Body of pancreas (tissue), 4 donors: Measurements from ENCODE around the gene CYSLTR1. TPM values are rescaled to one million over a fixed set of nuclear protein-coding genes. Genes with fewer than 3 reads are reported as not detected.

Experiments
- ATAC-seq: fragments of 150-250 bp; one replicate; pipeline ENCODE4 v1.9.1; 2016
- DNase-seq, 4 donors: peaks; one replicate each; pipeline ENCODE4 v3.0.0-alpha.2; 2019
- H3K27ac ChIP-seq, 4 donors: fragments of 200-600 bp; sonication (generic); 1 replicate in 3 of 4; 2 replicates in 1 of 4; pipeline versions ENCODE4 v1.5.1 to v1.6.1; 2016 to 2019; ENCODE audit warnings: mild to moderate bottlenecking in 1 of 4, mixed read lengths in 1 of 4, moderate library complexity in 1 of 4
- H3K27me3 ChIP-seq, 2 donors: fragments of 200-600 bp; sonication (generic); one replicate each; pipeline ENCODE4 v1.6.0; 2016; ENCODE audit warnings: mild to moderate bottlenecking in 1 of 2
- H3K36me3 ChIP-seq, 2 donors: fragments of 200-600 bp; sonication (generic); replicated peaks in 1 of 2; 2 replicates each; pipeline ENCODE4 v1.5.1; 2016; ENCODE audit warnings: low read depth in 2 of 2; ENCODE audit not compliant: insufficient read depth in 1 of 2
- H3K4me1 ChIP-seq: fragments of 200-600 bp; sonication (generic); one replicate; pipeline ENCODE4 v1.6.0; 2016
- H3K4me3 ChIP-seq, 2 donors: fragments of 200-600 bp; sonication (generic); 1 replicate in 1 of 2; 2 replicates in 1 of 2; pipeline ENCODE4 v1.5.1; 2016 to 2019
- H3K9me3 ChIP-seq, 3 donors: fragments of 200-600 bp; sonication (generic); 1 replicate in 2 of 3; 2 replicates in 1 of 3; pipeline ENCODE4 v1.5.1; 2016
- POLR2A ChIP-seq, 3 donors: fragments of 450-650 bp; IDR thresholded peaks; one replicate each; pipeline ENCODE4 v1.6.1; 2016; ENCODE audit warnings: antibody characterized with exemption in 3 of 3, mild to moderate bottlenecking in 2 of 3
- WGBS, 2 donors: methylation state at CpG; one replicate each; pipeline ENCODE4 v1.1.5; 2017; 5-methylcytosine and 5-hydroxymethylcytosine counted together
- intact Hi-C: fragments of 100-400 bp; cut with DNase I; formaldehyde crosslinking; loops from one replicate; pipeline ENCODE4 v1.15.1; 2023
- total RNA-seq, 2 donors: library from RNA; depleted of rRNA; stranded (reverse); fragments of >200 nt; gene quantifications; one replicate each; pipeline ENCODE4 v1.1.0, GENCODE V29; 2016
- TF ChIP-seq, protein P1 (sequence below), 7 experiments: fragments of 450-650 bp in 4 of 7; fragments of 200-600 bp in 3 of 7; sonication (generic) in 3 of 7; IDR thresholded peaks; one replicate each; pipeline ENCODE4 v1.5.1; 2016 to 2019; ENCODE audit warnings: antibody characterized with exemption in 7 of 7

The CYSLTR1 gene, protein sequence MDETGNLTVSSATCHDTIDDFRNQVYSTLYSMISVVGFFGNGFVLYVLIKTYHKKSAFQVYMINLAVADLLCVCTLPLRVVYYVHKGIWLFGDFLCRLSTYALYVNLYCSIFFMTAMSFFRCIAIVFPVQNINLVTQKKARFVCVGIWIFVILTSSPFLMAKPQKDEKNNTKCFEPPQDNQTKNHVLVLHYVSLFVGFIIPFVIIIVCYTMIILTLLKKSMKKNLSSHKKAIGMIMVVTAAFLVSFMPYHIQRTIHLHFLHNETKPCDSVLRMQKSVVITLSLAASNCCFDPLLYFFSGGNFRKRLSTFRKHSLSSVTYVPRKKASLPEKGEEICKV
- total RNA-seq, result 1 to 10 TPM in 1 of 2 donors, under 1 TPM in 1; 0.78 to 4.9 TPM

DNA sequence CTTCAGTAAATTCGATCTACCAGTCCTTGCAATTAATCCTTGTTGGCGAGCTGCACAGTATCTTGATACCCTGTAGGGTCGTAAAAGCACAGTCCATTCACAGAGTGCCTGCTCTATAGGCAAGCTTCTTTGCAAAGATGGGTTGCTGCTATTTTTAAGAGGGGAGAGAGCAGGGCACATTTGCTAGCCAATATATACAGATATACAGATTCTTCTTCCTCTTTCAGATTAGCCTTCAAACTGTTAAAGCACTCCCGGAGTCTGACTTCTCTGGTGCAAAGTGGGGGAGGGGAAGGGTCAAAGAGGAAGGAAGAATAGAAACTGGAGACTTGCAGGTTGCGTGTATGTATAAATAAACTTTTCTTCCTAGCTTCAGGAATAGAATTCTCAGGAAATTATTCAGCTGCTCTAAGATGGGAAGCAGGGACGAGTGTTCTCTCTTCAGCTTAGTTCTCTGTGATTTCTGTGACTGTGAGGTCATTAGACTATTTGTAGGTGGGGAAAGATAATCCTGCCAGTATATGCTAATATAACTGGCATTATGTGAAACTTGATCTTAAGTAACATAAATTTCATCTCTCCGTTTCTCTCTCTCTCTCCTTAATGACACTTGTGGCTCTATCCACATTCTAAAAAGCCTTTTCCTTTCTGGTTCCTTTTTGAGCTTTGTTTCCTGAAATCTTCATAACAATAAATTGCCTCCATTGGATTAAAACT is at the start of gene CYSLTR1:
TSS of gene CYSLTR1 (minus strand) at position 242 of the 717 bp plus-strand sequence. CDS start 53,865 bp downstream, outside the sequence.
- H3K4me1 ChIP-seq, result no peaks in the 10 kb centered on the region
- H3K4me3 ChIP-seq, result no peak within 1 kb of the TSS
- TF ChIP-seq POLR2A (IDR thresholded peaks at IDR 0.05), result no peak
- TF ChIP-seq, protein P1, sequence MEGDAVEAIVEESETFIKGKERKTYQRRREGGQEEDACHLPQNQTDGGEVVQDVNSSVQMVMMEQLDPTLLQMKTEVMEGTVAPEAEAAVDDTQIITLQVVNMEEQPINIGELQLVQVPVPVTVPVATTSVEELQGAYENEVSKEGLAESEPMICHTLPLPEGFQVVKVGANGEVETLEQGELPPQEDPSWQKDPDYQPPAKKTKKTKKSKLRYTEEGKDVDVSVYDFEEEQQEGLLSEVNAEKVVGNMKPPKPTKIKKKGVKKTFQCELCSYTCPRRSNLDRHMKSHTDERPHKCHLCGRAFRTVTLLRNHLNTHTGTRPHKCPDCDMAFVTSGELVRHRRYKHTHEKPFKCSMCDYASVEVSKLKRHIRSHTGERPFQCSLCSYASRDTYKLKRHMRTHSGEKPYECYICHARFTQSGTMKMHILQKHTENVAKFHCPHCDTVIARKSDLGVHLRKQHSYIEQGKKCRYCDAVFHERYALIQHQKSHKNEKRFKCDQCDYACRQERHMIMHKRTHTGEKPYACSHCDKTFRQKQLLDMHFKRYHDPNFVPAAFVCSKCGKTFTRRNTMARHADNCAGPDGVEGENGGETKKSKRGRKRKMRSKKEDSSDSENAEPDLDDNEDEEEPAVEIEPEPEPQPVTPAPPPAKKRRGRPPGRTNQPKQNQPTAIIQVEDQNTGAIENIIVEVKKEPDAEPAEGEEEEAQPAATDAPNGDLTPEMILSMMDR (IDR thresholded peaks at IDR 0.05), result no peak
- no peak within 1 kb of the TSS for H3K27ac ChIP-seq
- WGBS, 2 donors, result 14 to 24% methylated on average over 7 of the region's 7 CpGs
- intact Hi-C loops, result no loop called here
- DNase-seq, result peak in 1 of 4 donors; percentile 5
- ATAC-seq, result no peak
- no peaks in the 10 kb centered on the region for H3K36me3 ChIP-seq
- no peaks in the 10 kb centered on the region for H3K27me3 ChIP-seq
- H3K9me3 ChIP-seq, result no peaks in the 10 kb centered on the region

DNA sequence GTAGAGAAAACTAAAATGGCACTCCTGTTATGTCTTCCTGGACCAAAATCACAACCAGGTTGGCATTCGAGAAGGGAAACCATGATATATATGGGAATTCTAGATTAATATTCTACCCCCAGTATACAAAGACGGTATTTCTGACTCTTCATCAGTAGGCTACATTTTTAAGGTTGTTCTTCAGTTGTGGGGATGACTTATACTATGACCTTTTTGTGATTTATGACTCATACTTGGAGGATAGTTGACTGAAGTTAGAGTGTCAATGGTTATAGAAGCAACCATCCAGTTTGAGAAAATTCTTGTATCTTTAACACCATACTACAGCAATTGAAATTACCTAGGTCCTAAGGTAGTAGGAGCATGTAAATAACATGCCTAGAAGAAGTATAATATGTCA is 49.8 kb upstream of the CYSLTR1 start:
- no peak overlapping the region for H3K4me3 ChIP-seq
- H3K27ac ChIP-seq, result no peak overlapping the region
- ATAC-seq, result no peak
- no peak for TF ChIP-seq POLR2A (IDR thresholded peaks at IDR 0.05)
- TF ChIP-seq, protein P1 (IDR thresholded peaks at IDR 0.05), result no peak
- H3K9me3 ChIP-seq, result no peaks in the 10 kb centered on the region
- H3K36me3 ChIP-seq, result no peaks in the 10 kb centered on the region
- DNase-seq, result no peak
- H3K27me3 ChIP-seq, result no peaks in the 10 kb centered on the region
- intact Hi-C loops, result no loop called here
- no peaks in the 10 kb centered on the region for H3K4me1 ChIP-seq
- 47 to 63% methylated on average over 2 of the region's 2 CpGs for WGBS, 2 donors

DNA sequence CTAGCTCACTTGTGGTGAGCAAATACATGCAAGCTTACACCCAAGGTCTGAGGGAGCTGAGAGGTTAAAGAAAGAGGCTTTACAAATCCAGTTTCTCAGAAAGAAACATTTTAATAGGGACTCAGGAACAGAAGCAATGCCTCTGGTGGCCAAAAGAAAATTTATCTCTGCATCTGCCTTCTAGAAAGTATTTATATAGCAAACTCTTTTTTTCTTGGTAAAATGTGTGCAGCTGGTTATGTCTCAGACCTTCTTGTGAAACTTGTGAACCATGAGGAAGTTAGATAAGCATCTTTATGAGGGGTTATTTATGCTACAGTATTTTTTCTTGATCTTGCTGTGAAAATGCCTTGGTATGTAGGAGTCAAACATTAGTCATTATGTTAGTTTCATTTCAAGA is 48.5 kb upstream of the CYSLTR1 start:
- no peak for TF ChIP-seq POLR2A (IDR thresholded peaks at IDR 0.05)
- TF ChIP-seq, protein P1 (IDR thresholded peaks at IDR 0.05), result no peak
- intact Hi-C loops, result no loop called here
- Histone ChIP-seq H3K27ac (no peak overlapping the region), H3K27me3 (no peaks in the 10 kb centered on the region), H3K36me3 (no peaks in the 10 kb centered on the region), H3K4me1 (no peaks in the 10 kb centered on the region), H3K4me3 (no peak overlapping the region), H3K9me3 (no peaks in the 10 kb centered on the region)
- ATAC-seq (no peak), DNase-seq (no peak)

DNA sequence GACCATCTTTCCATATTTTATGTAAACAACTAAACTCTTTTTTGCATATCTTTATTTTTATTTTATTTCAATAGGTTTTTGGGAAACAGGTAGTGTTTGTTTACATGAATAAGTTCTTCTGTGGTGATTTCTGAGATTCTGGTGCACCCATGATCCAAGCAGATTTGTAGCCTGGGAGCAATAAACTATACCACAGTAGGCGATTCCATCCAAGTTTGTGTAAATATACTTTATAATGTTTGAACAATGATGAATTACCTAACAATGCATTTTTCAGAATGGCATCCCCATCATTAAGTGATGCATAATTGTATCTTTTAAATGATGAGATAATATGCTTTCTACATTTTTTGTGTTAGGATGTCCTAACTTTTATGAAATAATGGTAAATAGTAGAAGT is 39.2 kb upstream of the CYSLTR1 start:
- no peak for TF ChIP-seq POLR2A (IDR thresholded peaks at IDR 0.05)
- TF ChIP-seq, protein P1 (IDR thresholded peaks at IDR 0.05), result no peak
- no peaks in the 10 kb centered on the region for H3K9me3 ChIP-seq
- H3K4me3 ChIP-seq, result no peak overlapping the region
- no peaks in the 10 kb centered on the region for H3K27me3 ChIP-seq
- DNase-seq (no peak), ATAC-seq (no peak)
- H3K4me1 ChIP-seq, result no peaks in the 10 kb centered on the region
- H3K27ac ChIP-seq, result no peak overlapping the region
- intact Hi-C loops, result no loop called here
- no peaks in the 10 kb centered on the region for H3K36me3 ChIP-seq
- 63 to 75% methylated on average over 1 of the region's 1 CpG for WGBS, 2 donors
